AG08396 (cell line): ENCODE results near the gene NUAK1.

Experiments
- DNase-seq: peaks from one replicate; pipeline ENCODE4 v3.0.0; 2012; ENCODE audit warnings: low spot score, mixed read lengths

NUAK1 gene

GRCh38 chr12:106130474-106131113 lies 8.2 kb downstream of the NUAK1 start:
- DNase-seq = no peak

GRCh38 chr12:106128585-106129328 lies 10.0 kb downstream of the NUAK1 start:
- DNase-seq = no peak

- DNase-seq = no peak
Measured at GRCh38 chr12:106127338-106128126, 11.2 kb downstream of the NUAK1 start.

- no peak for DNase-seq
Measured at GRCh38 chr12:106126441-106127337, 12.1 kb downstream of the NUAK1 start.

- no peak for DNase-seq
Measured at GRCh38 chr12:106125351-106126095, 13.2 kb downstream of the NUAK1 start.

GRCh38 chr12:106123551-106124081 lies 15.1 kb downstream of the NUAK1 start:
- DNase-seq = no peak

- DNase-seq = no peak
Measured at GRCh38 chr12:106123110-106123509, 15.6 kb downstream of the NUAK1 start.

- DNase-seq = no peak
Measured at GRCh38 chr12:106122004-106122403, 16.8 kb downstream of the NUAK1 start.

- no peak for DNase-seq
Measured at GRCh38 chr12:106120519-106121105, 18.1 kb downstream of the NUAK1 start.

GRCh38 chr12:106119301-106119700 lies 19.5 kb downstream of the NUAK1 start:
- DNase-seq = no peak

- DNase-seq = no peak
Measured at GRCh38 chr12:106118381-106119130, 20.2 kb downstream of the NUAK1 start.

GRCh38 chr12:106115440-106115839 lies 23.3 kb downstream of the NUAK1 start:
- DNase-seq = no peak

- no peak for DNase-seq
Measured at GRCh38 chr12:106114447-106115068, 24.2 kb downstream of the NUAK1 start.

- no peak for DNase-seq
Measured at GRCh38 chr12:106113824-106114446, 24.8 kb downstream of the NUAK1 start.

GRCh38 chr12:106113446-106113823 lies 25.3 kb downstream of the NUAK1 start:
- no peak for DNase-seq

- no peak for DNase-seq
Measured at GRCh38 chr12:106113042-106113441, 25.7 kb downstream of the NUAK1 start.

GRCh38 chr12:106112145-106112821 lies 26.5 kb downstream of the NUAK1 start:
- no peak for DNase-seq

GRCh38 chr12:106110626-106111300 lies 28.0 kb downstream of the NUAK1 start:
- DNase-seq = no peak
